ENCODE results near the gene IWS1. TPM values are rescaled to one million over a fixed set of nuclear protein-coding genes. Genes with fewer than 3 reads are reported as not detected.

The IWS1 gene
- total and polyA plus RNA-seq, 10 of the 15 experiments (the other 5 are each of a cell fraction or from before 2014, with no cell fraction given): 21.9 to 68.9 (median 45.8) TPM

DNA sequence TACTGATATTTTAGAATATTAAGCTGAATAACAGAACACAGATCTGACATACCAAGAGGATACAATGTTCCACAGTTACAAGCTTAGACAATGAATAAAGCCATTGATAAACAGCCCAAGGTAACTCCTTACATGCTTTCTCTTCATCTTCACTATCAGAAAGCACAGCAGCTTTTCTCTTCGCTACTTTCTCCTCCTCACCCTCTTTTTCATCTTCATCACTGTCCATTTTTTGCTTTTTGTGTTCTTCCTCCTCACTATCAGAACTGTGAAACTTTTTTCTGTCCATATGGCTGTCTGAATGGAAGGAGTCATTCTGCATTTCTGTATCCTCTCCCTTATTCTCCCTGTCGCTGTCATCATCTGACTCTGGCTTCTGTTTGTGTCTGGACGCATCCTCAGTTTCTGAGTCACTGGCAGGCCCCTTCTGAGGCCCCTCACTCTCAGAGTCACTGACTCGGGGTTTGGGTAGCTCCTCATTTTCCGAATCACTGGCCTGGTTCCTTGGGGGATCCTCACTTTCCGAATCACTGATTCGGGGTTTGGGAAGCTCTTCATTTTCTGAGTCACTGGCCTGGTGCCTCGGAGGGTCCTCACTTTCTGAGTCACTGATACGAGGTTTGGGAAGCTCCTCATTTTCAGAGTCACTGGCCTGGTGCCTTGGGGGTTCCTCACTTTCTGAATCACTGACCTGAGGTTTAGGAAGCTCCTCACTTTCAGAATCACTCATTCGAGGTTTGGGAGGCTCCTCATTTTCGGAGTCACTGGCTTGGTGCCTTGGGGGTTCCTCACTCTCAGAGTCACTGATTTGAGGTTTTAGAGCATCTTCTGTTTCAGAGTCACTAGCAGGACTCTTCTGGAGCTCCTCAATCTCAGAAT is 21.5 kb downstream of the IWS1 start (continued):
- TF ChIP-seq SMAD5 (IDR thresholded peaks at IDR 0.05; ENCODE audit: low read depth): no peak
- TF ChIP-seq TCF3 (IDR thresholded peaks at IDR 0.05; ENCODE audit: borderline replicate concordance, insufficient read depth, low read depth, low read length): no peak
- TF ChIP-seq, protein P1, sequence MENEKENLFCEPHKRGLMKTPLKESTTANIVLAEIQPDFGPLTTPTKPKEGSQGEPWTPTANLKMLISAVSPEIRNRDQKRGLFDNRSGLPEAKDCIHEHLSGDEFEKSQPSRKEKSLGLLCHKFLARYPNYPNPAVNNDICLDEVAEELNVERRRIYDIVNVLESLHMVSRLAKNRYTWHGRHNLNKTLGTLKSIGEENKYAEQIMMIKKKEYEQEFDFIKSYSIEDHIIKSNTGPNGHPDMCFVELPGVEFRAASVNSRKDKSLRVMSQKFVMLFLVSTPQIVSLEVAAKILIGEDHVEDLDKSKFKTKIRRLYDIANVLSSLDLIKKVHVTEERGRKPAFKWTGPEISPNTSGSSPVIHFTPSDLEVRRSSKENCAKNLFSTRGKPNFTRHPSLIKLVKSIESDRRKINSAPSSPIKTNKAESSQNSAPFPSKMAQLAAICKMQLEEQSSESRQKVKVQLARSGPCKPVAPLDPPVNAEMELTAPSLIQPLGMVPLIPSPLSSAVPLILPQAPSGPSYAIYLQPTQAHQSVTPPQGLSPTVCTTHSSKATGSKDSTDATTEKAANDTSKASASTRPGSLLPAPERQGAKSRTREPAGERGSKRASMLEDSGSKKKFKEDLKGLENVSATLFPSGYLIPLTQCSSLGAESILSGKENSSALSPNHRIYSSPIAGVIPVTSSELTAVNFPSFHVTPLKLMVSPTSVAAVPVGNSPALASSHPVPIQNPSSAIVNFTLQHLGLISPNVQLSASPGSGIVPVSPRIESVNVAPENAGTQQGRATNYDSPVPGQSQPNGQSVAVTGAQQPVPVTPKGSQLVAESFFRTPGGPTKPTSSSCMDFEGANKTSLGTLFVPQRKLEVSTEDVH (IDR thresholded peaks at IDR 0.05; ENCODE audit: low read depth, partially characterized antibody): no peak
- no peak for TF ChIP-seq KDM1A (IDR thresholded peaks at IDR 0.05; ENCODE audit: borderline replicate concordance)
- no peak for TF ChIP-seq BCL11A (IDR thresholded peaks at IDR 0.05; ENCODE audit: low read depth, low read length)
- no peak for TF ChIP-seq CHD2 (IDR thresholded peaks at IDR 0.05; ENCODE audit: borderline replicate concordance, low read depth, low read length)
- TF ChIP-seq JUNB (IDR thresholded peaks at IDR 0.05): peak; percentile 69
- TF ChIP-seq IKZF1 (conservative IDR thresholded peaks at IDR 0.05): peak; percentile 31; the same call in 1 of the 2 replicates
- TF ChIP-seq EZH2 (IDR thresholded peaks at IDR 0.05; ENCODE audit: borderline replicate concordance, control insufficient read depth, low read depth, low read length): no peak
- TF ChIP-seq RUNX3 (IDR thresholded peaks at IDR 0.05; ENCODE audit: low read length): peak; percentile 75
- no peak for TF ChIP-seq ASH2L (IDR thresholded peaks at IDR 0.05; ENCODE audit: borderline replicate concordance, low read depth)
- TF ChIP-seq EED (IDR thresholded peaks at IDR 0.05; ENCODE audit: low read depth): peak; percentile 89
- TF ChIP-seq, protein P2, sequence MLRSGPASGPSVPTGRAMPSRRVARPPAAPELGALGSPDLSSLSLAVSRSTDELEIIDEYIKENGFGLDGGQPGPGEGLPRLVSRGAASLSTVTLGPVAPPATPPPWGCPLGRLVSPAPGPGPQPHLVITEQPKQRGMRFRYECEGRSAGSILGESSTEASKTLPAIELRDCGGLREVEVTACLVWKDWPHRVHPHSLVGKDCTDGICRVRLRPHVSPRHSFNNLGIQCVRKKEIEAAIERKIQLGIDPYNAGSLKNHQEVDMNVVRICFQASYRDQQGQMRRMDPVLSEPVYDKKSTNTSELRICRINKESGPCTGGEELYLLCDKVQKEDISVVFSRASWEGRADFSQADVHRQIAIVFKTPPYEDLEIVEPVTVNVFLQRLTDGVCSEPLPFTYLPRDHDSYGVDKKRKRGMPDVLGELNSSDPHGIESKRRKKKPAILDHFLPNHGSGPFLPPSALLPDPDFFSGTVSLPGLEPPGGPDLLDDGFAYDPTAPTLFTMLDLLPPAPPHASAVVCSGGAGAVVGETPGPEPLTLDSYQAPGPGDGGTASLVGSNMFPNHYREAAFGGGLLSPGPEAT (IDR thresholded peaks at IDR 0.05; ENCODE audit: low read depth): no peak
- no peak for TF ChIP-seq CREB1 (IDR thresholded peaks at IDR 0.05; ENCODE audit: low read depth)
- TF ChIP-seq ZSCAN29 (IDR thresholded peaks at IDR 0.05): no peak
- no peak for TF ChIP-seq NFIC (IDR thresholded peaks at IDR 0.05; ENCODE audit: low read depth, low read length)

Data from GM12878 (cell line).